Stimulated activated CD8-positive, alpha-beta memory T cell treated with anti-CD3 and anti-CD28 coated beads, Interleukin-2, amount 100 ng/mL, for 1 hour (primary cell): ENCODE data around the gene METTL9.
"Not testable (repeated sequence)": the region's sequence is repeated elsewhere in the genome, so short reads cannot be mapped to it uniquely, and the experiment has no call there.

ENCODE experiments used
- DNase-seq, 2 donors: peaks; one replicate each; pipeline ENCODE4 v3.0.0-alpha.2; 2020; ENCODE audit warnings: low read depth in 2 of 2

The METTL9 gene

GRCh38 chr16:21610766-21611165 lies 11.4 kb downstream of the METTL9 start:
- no peak for DNase-seq

GRCh38 chr16:21611198-21611555 lies 11.8 kb downstream of the METTL9 start:
- no peak for DNase-seq

GRCh38 chr16:21611556-21612384 lies 12.4 kb downstream of the METTL9 start:
- DNase-seq = no peak

GRCh38 chr16:21613361-21613760 lies 14.0 kb downstream of the METTL9 start:
- DNase-seq = no peak

GRCh38 chr16:21613781-21614180 lies 14.4 kb downstream of the METTL9 start:
- DNase-seq = no peak

- no peak for DNase-seq
These were observed 15.5 kb downstream of the METTL9 start for GRCh38 chr16:21614896-21615295.

- DNase-seq = no peak
These were observed 18.2 kb downstream of the METTL9 start for GRCh38 chr16:21617607-21618006.

- DNase-seq = no peak
These were observed 18.9 kb downstream of the METTL9 start for GRCh38 chr16:21618281-21618680.

GRCh38 chr16:21619765-21620425 lies 20.5 kb downstream of the METTL9 start:
- no peak for DNase-seq

- no peak for DNase-seq
These were observed 21.2 kb downstream of the METTL9 start for GRCh38 chr16:21620592-21620991.

GRCh38 chr16:21622545-21622944 lies 23.2 kb downstream of the METTL9 start:
- DNase-seq = no peak

GRCh38 chr16:21625026-21625425 lies 25.6 kb downstream of the METTL9 start:
- DNase-seq = no peak

GRCh38 chr16:21626659-21627277 lies 27.4 kb downstream of the METTL9 start:
- DNase-seq = no peak

- no peak for DNase-seq
These were observed 28.8 kb downstream of the METTL9 start for GRCh38 chr16:21628121-21628726.

GRCh38 chr16:21628772-21629171 lies 29.4 kb downstream of the METTL9 start:
- no peak for DNase-seq

- DNase-seq = not testable (repeated sequence)
These were observed 30.5 kb downstream of the METTL9 start for GRCh38 chr16:21629616-21630539.

GRCh38 chr16:21630866-21631265 lies 31.5 kb downstream of the METTL9 start:
- DNase-seq = not testable (repeated sequence)

GRCh38 chr16:21631376-21631775 lies 32.0 kb downstream of the METTL9 start:
- DNase-seq = not testable (repeated sequence)

- not testable (repeated sequence) for DNase-seq
These were observed 32.7 kb downstream of the METTL9 start for GRCh38 chr16:21631951-21632575.

- no peak for DNase-seq
These were observed 34.8 kb downstream of the METTL9 start for GRCh38 chr16:21634216-21634615.

GRCh38 chr16:21635694-21636093 lies 36.3 kb downstream of the METTL9 start:
- DNase-seq = not testable (repeated sequence)
